SK-N-SH (cell line): ENCODE results near the gene CRB1.

Source experiments
- CHD2 ChIP-seq: fragments of 150-350 bp; IDR thresholded peaks from 2 replicates; pipeline ENCODE4 v1.6.1; 2018; ENCODE audit warnings: low read length; ENCODE audit not compliant: partially characterized antibody
- CTCF ChIP-seq: fragments of 200-600 bp; sonication (generic); IDR thresholded peaks from 2 replicates; pipeline ENCODE4 v1.6.1; 2017; ENCODE audit warnings: antibody characterized with exemption, mild to moderate bottlenecking, moderate library complexity
- FOXM1 ChIP-seq: IDR thresholded peaks from 2 replicates; pipeline ENCODE4 v1.4.0; 2012; ENCODE audit warnings: low read depth, mild to moderate bottlenecking
- GATA2 ChIP-seq: sonication (generic); formaldehyde crosslinking; IDR thresholded peaks from 2 replicates; pipeline ENCODE4 v1.5.0; 2020; ENCODE audit warnings: mild to moderate bottlenecking, missing genetic modification reagents
- NRF1 ChIP-seq: IDR thresholded peaks from 2 replicates; pipeline ENCODE4 v1.6.1; 2012; ENCODE audit warnings: low read depth, mild to moderate bottlenecking, low read length
- POLR2AphosphoS5 ChIP-seq: IDR thresholded peaks from 2 replicates; pipeline ENCODE4 v1.6.1; 2012; ENCODE audit warnings: low read depth, low read length
- REST ChIP-seq: IDR thresholded peaks from 2 replicates; pipeline ENCODE4 v1.6.1; 2012; ENCODE audit warnings: mild to moderate bottlenecking, low read depth, low read length, moderate library complexity
- RXRA ChIP-seq: IDR thresholded peaks from 2 replicates; pipeline ENCODE4 v1.4.0; 2012; ENCODE audit warnings: low read depth, mild to moderate bottlenecking, borderline replicate concordance
- SIN3A ChIP-seq: IDR thresholded peaks from 2 replicates; pipeline ENCODE4 v1.6.1; 2012; ENCODE audit warnings: low read depth, mild to moderate bottlenecking, low read length, moderate library complexity, borderline replicate concordance
- TEAD4 ChIP-seq: IDR thresholded peaks from 2 replicates; pipeline ENCODE4 v1.4.0; 2012; ENCODE audit warnings: mild to moderate bottlenecking, borderline replicate concordance; ENCODE audit not compliant: insufficient read depth
- USF1 ChIP-seq: IDR thresholded peaks from 2 replicates; pipeline ENCODE4 v1.4.0; 2012; ENCODE audit warnings: low read depth, borderline replicate concordance
- ZBTB33 ChIP-seq: IDR thresholded peaks from 2 replicates; pipeline ENCODE4 v1.4.0; 2012; ENCODE audit warnings: low read depth, borderline replicate concordance

GRCh38 chr1:197264936-197265567 is 3.0 kb upstream of the CRB1 start:
- TF ChIP-seq ZBTB33 (no peak), POLR2AphosphoS5 (no peak), GATA2 (CRISPR knock-in tag) (no peak), CTCF (no peak), SIN3A (no peak), FOXM1 (no peak), NRF1 (no peak), TEAD4 (no peak), CHD2 (no peak), RXRA (no peak), USF1 (no peak), REST (no peak)
